PC-9 (cell line): ENCODE measurements around the gene PIK3IP1. TPM values are rescaled to one million over a fixed set of nuclear protein-coding genes. Genes with fewer than 3 reads are reported as not detected.
A peak's percentile ranks its signal among the peaks of the same experiment; 100 is the strongest.

ENCODE experiments used
- BruUV-seq: library from RNA; stranded (reverse); fragments of 400-500 nt; replicated peaks from 2 replicates; lab custom pipeline; 2021; lab: Mats Ljungman, UMichigan
- CTCF ChIA-PET: fragments of 300-600 bp; sonication (Branson Sonifier 250); formaldehyde crosslinking; loops from one replicate; lab custom pipeline; 2022; ENCODE audit warnings: antibody characterized with exemption; lab: Charles Lee
- POLR2A ChIA-PET: fragments of 300-600 bp; sonication (Branson Sonifier 250); formaldehyde crosslinking; loops from one replicate; lab custom pipeline; 2022; ENCODE audit warnings: antibody characterized with exemption; ENCODE audit not compliant: unreplicated experiment; lab: Charles Lee
- DNase-seq, 2 experiments: peaks; one replicate each; pipeline versions ENCODE4 v3.0.0 to v3.0.0-alpha.2; 2015 to 2022; ENCODE audit warnings: mixed read lengths in 1 of 2
- H2AFZ ChIP-seq: fragments of 200-600 bp; sonication (generic); 2 replicates; pipeline ENCODE4 v1.8.1; 2017; ENCODE audit warnings: antibody characterized with exemption
- H3F3A ChIP-seq: fragments of 200-600 bp; sonication (generic); 2 replicates; pipeline ENCODE4 v1.8.1; 2017; ENCODE audit warnings: antibody characterized with exemption, mild to moderate bottlenecking, low read depth; ENCODE audit not compliant: insufficient read depth
- H3K27ac ChIP-seq: fragments of 200-600 bp; sonication (generic); 2 replicates; pipeline ENCODE4 v1.6.1; 2016; ENCODE audit warnings: mixed run types
- H3K27me3 ChIP-seq: fragments of 200-600 bp; sonication (generic); 2 replicates; pipeline ENCODE4 v1.6.1; 2016; ENCODE audit warnings: low read depth, mixed run types; ENCODE audit not compliant: insufficient read depth
- H3K36me3 ChIP-seq: fragments of 200-600 bp; sonication (generic); 2 replicates; pipeline ENCODE4 v1.6.1; 2016; ENCODE audit warnings: low read depth, mixed run types
- H3K4me1 ChIP-seq: fragments of 200-600 bp; sonication (generic); replicated peaks from 2 replicates; pipeline ENCODE4 v1.6.1; 2016; ENCODE audit warnings: mixed run types; ENCODE audit not compliant: insufficient read depth
- H3K4me2 ChIP-seq: fragments of 200-600 bp; sonication (generic); 2 replicates; pipeline ENCODE4 v1.6.1; 2017; ENCODE audit warnings: mixed run types
- H3K4me3 ChIP-seq: fragments of 200-600 bp; sonication (generic); 2 replicates; pipeline ENCODE4 v1.6.1; 2016; ENCODE audit warnings: mixed run types
- H3K79me2 ChIP-seq: fragments of 200-600 bp; sonication (generic); 2 replicates; pipeline ENCODE4 v1.6.1; 2017; ENCODE audit warnings: low read depth, mixed run types
- H3K9me2 ChIP-seq: fragments of 200-600 bp; sonication (generic); 2 replicates; pipeline ENCODE4 v1.8.1; 2017; ENCODE audit warnings: mild to moderate bottlenecking; ENCODE audit not compliant: insufficient read depth
- H3K9me3 ChIP-seq: fragments of 200-600 bp; sonication (generic); 2 replicates; pipeline ENCODE4 v1.8.1; 2016; ENCODE audit warnings: low read depth; ENCODE audit not compliant: insufficient read depth
- H4K20me1 ChIP-seq: fragments of 200-600 bp; sonication (generic); 2 replicates; pipeline ENCODE4 v1.8.1; 2017; ENCODE audit not compliant: insufficient read depth
- CTCF ChIP-seq: fragments of 200-600 bp; sonication (generic); conservative IDR thresholded peaks from 2 replicates; pipeline ENCODE4 v1.6.1; 2017; ENCODE audit warnings: mixed run types, antibody characterized with exemption, mild to moderate bottlenecking, moderate library complexity
- EZH2 ChIP-seq: fragments of 200-600 bp; sonication (generic); IDR thresholded peaks from 2 replicates; pipeline ENCODE4 v1.8.0; 2017; ENCODE audit warnings: antibody characterized with exemption, low read depth
- intact Hi-C: fragments of 100-400 bp; cut with micrococcal nuclease; formaldehyde crosslinking; loops from one replicate; pipeline ENCODE4 v1.10.0; 2022; ENCODE audit not compliant: unreplicated experiment
- total RNA-seq: library from RNA; stranded (reverse); gene quantifications from 2 replicates; pipeline ENCODE4 v1.2.3, GENCODE V29; 2021

PIK3IP1 gene
- total RNA-seq, 1 experiment from 2014 or later: 15.7 TPM

DNA sequence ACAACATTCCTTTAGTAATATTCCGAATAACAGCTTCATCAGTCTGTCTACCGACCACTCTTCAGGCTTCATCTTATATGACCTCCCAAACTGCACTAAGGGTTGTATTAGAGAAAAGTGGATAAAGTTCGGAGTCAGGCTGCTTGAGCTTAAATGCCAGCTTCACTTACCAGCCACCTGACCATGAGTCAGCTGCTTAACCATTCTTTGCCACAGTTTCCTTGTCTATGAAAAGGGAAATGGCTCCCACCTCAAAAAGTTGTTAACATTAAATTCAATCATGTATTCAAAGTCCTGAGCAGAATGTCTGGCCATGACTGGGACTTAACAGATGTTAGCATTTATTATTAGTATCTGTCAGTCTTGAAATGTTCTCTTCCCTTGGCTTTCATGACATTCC is 59.3 kb downstream of the PIK3IP1 start:
- H3K4me3 ChIP-seq: no peak overlapping the region
- no peaks in the 10 kb centered on the region for H3K9me2 ChIP-seq
- H3K9me3 ChIP-seq: no peaks in the 10 kb centered on the region
- CTCF ChIA-PET: interaction anchor here (1.0 to 1.4 kb wide), 2 partner anchors 10 to 40 kb away, joined by 3 to 9 read pairs; no protein-coding TSS in a partner anchor
- peak overlapping the region; percentile 14 for H3K4me2 ChIP-seq
- intact Hi-C loops: loop anchor here (5.0 kb wide), 1 partner anchor 286 kb away; no protein-coding TSS in a partner anchor
- H3K27me3 ChIP-seq: no peaks in the 10 kb centered on the region
- peak in 1 of 2 experiments; percentile 40 for DNase-seq
- H3K79me2 ChIP-seq: no peaks in the 10 kb centered on the region
- peak overlapping the region; percentile 35; the same call in 1 of the 2 replicates for H3K27ac ChIP-seq
- H3K36me3 ChIP-seq: no peaks in the 10 kb centered on the region
- TF ChIP-seq CTCF (no peak), EZH2 (no peak)
- no TSS peak for BruUV-seq
- POLR2A ChIA-PET: interaction anchor here (0.6 kb wide), 1 partner anchor 22 kb away, joined by 4 read pairs; no protein-coding TSS in a partner anchor
- peaks cover 19% of the 10 kb centered on the region for H3F3A ChIP-seq
- peaks cover 17% of the 10 kb centered on the region for H3K4me1 ChIP-seq
- H4K20me1 ChIP-seq: no peaks in the 10 kb centered on the region
- peak overlapping the region; percentile 14; the same call in 1 of the 2 replicates for H2AFZ ChIP-seq

Other genes with a start within 250 kb of the PIK3IP1 start
- 68.8 and 76.3 TPM in 2 replicates for gene SMTN, start 211.2 kb downstream of the PIK3IP1 start, total RNA-seq
- 20.7 and 23.3 TPM in 2 replicates for gene SELENOM, start 184.9 kb downstream of the PIK3IP1 start, total RNA-seq
- 1.7 and 3.1 TPM in 2 replicates for gene INPP5J, start 169.5 kb downstream of the PIK3IP1 start, total RNA-seq
- not detected in 2 replicates for gene PLA2G3, start 152.0 kb downstream of the PIK3IP1 start, total RNA-seq
- gene RNF185, start 132.3 kb downstream of the PIK3IP1 start, total RNA-seq: 13.5 and 19.1 TPM in 2 replicates
- gene LIMK2, start 80.2 kb downstream of the PIK3IP1 start, total RNA-seq: 32.8 and 42.5 TPM in 2 replicates
- gene PATZ1, start 53.9 kb upstream of the PIK3IP1 start, total RNA-seq: 27.9 and 28.2 TPM in 2 replicates
- 60.1 and 73.8 TPM in 2 replicates for gene DRG1, start 107.1 kb upstream of the PIK3IP1 start, total RNA-seq
- gene EIF4ENIF1, start 197.4 kb upstream of the PIK3IP1 start, total RNA-seq: 15.3 and 21.8 TPM in 2 replicates
- gene SFI1, start 204.0 kb upstream of the PIK3IP1 start, total RNA-seq: 57.9 and 58.7 TPM in 2 replicates